Left hindlimb (tissue), 1 donor: Measurements from ENCODE around the gene PHYKPL.

Experiments
- DNase-seq: peaks from one replicate; pipeline ENCODE4 v3.0.0-alpha.2; 2018

Gene PHYKPL

DNA sequence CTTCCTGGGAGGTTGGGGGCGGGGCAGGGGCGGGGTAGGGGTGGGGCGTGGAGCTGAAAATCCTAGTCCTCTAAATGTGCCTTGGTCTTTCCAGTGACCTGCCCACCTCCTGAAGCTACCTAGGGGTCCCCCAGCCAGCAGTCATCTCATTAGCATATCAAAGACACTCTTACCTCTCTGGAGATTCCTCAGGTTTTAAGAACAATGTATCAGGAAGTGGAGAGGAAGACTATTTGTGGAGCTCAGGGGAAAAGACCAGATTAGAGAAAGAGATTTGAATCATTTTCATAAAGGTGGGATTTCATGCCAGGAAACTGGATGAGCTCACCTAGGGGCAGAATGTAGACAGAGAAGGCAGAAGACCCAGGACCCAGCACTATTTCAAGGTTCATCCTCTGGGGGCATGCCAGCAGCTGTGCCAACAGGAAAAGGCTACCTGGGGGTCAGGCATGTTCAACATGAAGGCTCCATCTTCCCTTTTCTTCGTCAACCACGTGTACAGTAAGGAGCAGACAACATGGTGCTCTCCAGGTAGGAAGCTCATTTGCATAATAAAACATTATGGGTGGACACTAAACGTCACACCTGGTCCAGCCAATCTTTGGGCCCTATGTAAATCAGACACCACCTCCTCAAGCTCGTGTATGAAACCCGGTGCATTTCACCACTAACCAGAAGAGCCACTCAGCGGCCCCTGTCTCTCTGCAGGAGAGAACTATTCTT lies 52.3 kb downstream of the PHYKPL start:
- no peak for DNase-seq

DNA sequence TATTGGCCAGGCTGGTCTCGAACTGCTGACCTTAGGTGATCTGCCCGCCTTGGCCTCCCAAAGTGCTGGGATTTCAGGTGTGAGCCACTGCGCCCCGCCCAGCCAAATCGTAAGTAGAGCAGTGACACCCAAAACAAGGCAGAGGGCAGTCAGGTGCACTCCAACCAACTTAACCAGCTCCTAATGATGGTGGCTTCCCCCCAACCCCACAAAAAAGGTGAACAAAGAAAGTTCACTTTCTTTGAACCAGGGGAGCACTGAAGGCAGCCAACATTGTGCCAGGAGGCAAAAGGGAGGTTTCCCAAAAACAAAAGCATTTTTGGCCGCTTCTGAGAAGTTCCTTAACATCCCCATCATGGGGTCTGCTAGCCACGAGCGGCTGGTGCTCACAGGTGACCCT lies 55.0 kb downstream of the PHYKPL start:
- no peak for DNase-seq

DNA sequence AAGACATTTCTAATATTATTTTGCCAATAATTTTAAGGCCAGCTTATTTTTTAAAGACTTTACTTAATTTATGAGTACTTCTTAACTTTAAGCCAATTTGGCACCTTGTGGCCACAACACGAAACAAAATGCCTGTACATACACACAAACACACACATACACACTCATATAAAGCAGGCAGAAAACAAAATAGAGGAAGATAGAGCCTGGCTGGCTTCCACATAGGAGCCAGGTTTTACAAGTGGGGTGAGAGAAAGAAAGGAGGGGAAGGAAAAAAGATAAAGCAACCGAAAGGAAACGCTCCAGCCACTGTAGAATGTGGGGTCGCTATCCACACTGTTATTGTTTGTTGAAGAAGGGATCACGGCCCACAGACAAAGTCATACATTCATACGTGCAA lies 55.8 kb downstream of the PHYKPL start:
- no peak for DNase-seq

DNA sequence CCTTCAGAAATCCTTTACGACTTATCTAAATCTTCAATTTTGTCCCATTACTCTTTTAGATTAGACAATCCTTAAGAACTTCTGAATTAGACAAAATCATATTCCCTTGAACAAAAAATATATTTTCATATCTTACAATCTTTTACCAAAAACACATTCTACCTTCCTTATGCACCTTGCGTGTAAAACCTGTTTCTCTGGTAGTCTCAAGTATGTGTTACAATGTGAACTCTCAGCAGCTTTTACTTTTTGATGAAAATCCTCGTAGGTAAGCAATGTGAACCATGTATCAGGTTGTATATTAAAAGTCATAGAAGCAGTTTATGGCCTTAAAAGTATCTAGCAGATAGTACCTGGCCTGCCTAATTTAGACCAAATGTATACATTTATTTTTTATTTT lies 58.1 kb downstream of the PHYKPL start:
- DNase-seq, result no peak

DNA sequence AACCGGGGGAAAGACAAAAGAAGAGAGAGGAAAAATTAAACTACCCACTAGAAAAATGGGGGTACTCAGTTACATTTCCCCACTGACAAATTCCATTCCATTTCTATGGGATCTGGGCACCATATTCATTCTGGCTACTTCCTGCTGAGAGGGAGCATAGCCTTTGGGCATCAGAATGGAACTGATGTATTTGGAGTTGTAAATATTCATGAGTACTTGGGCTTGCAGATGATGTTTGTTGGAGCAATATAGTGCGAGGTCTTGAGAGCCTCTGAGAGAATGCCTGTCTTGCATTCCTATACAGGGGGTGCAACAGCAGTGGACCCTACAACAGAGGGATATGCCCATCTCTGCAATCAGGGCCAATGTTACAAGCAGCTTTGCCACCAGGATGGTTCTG lies 62.1 kb downstream of the PHYKPL start:
- DNase-seq, result no peak

DNA sequence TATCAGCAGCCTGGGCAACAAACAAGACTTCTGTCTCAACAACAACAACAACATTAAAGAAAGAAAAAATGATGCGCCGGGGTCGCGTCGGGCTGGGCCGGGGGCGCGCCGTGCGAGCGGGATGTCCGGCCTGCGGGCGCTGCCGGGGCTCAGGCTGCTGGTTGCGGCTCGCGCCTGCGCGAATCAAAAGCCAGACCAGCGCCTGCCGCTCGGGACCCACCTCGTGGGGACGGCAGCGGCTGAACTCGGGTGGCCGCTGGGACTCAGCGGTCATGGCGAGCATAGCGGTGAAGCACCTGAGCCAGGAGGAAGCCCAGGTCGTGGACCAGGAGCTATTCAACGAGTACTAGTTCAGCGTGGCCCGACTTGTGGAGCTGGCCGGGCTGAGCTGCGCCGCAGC lies 67.0 kb downstream of the PHYKPL start:
- no peak for DNase-seq

DNA sequence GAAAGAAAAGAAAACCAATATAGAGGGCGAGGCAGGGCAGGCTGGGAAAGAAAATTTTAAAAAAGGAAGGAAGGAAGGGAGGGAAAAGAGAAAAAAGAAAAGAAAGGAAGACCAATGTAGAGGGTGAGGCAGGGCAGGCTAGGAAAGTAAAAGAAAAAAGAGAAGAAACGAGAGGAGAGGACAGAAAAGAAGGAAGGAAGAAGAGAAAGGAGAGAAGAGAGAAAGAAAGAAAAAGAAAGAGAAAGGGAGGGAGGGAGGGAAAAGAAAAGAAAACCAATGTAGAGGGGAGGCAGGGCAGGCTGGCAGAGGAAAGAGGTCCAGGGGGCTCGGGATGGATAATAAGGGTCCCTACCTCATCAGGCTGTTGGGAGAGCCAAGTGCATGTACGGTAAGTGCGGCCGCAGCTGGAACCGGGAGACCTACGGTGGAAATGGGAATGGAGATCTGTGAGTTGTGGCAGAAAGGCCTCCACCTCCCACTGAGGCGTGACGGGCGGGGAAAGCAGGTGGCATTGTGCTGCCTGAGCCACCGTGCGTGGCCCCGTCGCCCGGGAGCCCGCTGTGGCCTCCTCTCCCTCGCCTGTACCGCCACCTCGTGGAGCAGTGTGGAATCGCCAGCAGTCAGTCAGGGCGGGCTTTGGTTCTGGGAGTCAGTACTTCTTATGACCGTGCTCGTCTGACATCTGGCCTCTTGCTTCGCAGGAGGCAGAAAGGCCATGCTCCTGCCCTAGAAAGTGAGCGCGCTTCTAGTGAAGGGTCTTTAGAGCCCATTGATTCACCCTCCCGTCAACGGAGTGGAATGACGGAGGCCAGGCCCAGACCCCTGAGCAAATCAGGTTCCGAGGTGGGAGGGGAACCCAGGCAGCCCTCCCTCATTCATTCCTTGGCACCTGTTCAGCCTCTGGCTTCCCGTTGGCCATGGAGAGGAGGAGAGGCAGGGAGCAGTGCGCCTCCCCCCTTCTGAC lies 68.5 kb downstream of the PHYKPL start:
- peak; percentile 77 for DNase-seq

DNA sequence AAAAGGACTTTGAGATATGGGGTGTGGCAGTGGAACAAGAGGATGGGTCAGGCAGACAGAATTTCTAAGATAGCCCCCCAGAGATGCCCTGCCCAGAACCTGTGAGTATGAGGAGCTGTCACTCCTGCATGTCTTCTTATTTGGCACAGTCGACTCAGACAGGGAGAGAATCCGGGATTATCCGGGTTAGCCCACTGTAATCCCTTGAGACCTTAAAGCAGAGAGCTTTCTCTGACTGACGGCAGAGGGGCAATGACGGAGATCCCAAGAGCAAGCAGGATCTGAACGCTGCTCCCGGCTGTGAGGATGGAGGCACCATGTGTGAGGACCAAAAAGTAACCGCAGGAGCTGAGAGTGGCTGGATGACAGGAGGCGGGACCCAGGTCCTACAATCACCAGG lies 70.1 kb downstream of the PHYKPL start:
- no peak for DNase-seq

DNA sequence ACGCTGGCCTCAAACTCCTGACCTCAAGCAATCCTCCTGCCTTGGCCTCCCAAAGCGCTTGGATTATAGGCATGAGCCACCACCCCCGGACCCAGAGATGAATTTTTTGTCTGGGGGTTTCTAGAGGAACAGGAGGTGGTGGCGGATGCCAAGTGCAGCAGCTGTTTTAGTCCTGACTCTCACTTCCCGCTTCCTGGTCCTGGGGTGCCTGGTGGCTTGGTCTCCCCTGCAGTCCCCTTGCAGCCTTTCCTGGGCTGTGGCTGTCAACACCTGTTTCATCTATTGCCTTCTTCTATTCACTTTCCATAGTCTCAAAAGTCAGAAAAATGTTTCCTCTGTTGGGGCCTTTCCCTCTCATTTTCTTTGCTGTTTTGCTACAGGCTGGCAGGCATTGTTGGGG lies 72.4 kb downstream of the PHYKPL start:
- no peak for DNase-seq
